ENCODE results near the gene ENOSF1.

DNA sequence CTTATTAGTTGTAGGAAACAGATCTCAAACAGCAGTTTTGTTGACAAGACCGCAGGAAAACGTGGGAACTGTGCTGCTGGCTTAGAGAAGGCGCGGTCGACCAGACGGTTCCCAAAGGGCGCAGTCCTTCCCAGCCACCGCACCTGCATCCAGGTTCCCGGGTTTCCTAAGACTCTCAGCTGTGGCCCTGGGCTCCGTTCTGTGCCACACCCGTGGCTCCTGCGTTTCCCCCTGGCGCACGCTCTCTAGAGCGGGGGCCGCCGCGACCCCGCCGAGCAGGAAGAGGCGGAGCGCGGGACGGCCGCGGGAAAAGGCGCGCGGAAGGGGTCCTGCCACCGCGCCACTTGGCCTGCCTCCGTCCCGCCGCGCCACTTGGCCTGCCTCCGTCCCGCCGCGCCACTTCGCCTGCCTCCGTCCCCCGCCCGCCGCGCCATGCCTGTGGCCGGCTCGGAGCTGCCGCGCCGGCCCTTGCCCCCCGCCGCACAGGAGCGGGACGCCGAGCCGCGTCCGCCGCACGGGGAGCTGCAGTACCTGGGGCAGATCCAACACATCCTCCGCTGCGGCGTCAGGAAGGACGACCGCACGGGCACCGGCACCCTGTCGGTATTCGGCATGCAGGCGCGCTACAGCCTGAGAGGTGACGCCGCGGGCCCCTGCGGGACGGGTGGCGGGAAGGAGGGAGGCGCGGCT is 55.0 kb downstream of the ENOSF1 start, which contains the start of gene TYMS:
- no peak for TF ChIP-seq EZH2 (IDR thresholded peaks at IDR 0.05; ENCODE audit: borderline replicate concordance, insufficient read depth, low read depth, low read length, poor library complexity, severe bottlenecking)
- TF ChIP-seq, protein P1, sequence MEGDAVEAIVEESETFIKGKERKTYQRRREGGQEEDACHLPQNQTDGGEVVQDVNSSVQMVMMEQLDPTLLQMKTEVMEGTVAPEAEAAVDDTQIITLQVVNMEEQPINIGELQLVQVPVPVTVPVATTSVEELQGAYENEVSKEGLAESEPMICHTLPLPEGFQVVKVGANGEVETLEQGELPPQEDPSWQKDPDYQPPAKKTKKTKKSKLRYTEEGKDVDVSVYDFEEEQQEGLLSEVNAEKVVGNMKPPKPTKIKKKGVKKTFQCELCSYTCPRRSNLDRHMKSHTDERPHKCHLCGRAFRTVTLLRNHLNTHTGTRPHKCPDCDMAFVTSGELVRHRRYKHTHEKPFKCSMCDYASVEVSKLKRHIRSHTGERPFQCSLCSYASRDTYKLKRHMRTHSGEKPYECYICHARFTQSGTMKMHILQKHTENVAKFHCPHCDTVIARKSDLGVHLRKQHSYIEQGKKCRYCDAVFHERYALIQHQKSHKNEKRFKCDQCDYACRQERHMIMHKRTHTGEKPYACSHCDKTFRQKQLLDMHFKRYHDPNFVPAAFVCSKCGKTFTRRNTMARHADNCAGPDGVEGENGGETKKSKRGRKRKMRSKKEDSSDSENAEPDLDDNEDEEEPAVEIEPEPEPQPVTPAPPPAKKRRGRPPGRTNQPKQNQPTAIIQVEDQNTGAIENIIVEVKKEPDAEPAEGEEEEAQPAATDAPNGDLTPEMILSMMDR (IDR thresholded peaks at IDR 0.05), result no peak
